ENCODE results near the gene APOL6.

- TF ChIP-seq CTCF (IDR thresholded peaks at IDR 0.05) = no peak
- no peak for TF ChIP-seq POLR2A (IDR thresholded peaks at IDR 0.05)
These were observed 2.8 kb downstream of the APOL6 start for GRCh38 chr22:35651085-35651484.

Measured in Peyer's patch (tissue), 4 donors.